Progenitor cell of endocrine pancreas (in vitro differentiated cells): ENCODE results near the gene SH3BP5L. TPM values are rescaled to one million over a fixed set of nuclear protein-coding genes. Genes with fewer than 3 reads are reported as not detected.

ENCODE experiments used
- DNase-seq: peaks from one replicate; pipeline ENCODE4 v3.0.0; 2021; ENCODE audit warnings: low spot score; ENCODE audit not compliant: unreplicated experiment
- H3K27ac Mint-ChIP-seq: 2 replicates; pipeline ENCODE4 v1.8.0; 2021; ENCODE audit warnings: mild to moderate bottlenecking, moderate library complexity, mixed read lengths
- H3K27me3 Mint-ChIP-seq: 2 replicates; pipeline ENCODE4 v1.8.0; 2021; ENCODE audit warnings: mixed read lengths
- H3K36me3 Mint-ChIP-seq: 2 replicates; pipeline ENCODE4 v1.8.0; 2022; ENCODE audit warnings: mixed read lengths; ENCODE audit not compliant: insufficient read depth
- H3K4me1 Mint-ChIP-seq: 2 replicates; pipeline ENCODE4 v1.8.0; 2021; ENCODE audit warnings: low read depth, mixed read lengths
- H3K4me3 Mint-ChIP-seq: 2 replicates; pipeline ENCODE4 v1.8.0; 2021; ENCODE audit warnings: low read depth, mild to moderate bottlenecking, moderate library complexity, mixed read lengths
- H3K9me3 Mint-ChIP-seq: 2 replicates; pipeline ENCODE4 v1.8.0; 2021; ENCODE audit warnings: low read depth, mixed read lengths
- total RNA-seq: library from RNA; stranded (reverse); gene quantifications from 2 replicates; pipeline ENCODE4 v1.2.1, GENCODE V29; 2021
- TF ChIP-seq, protein P1 (sequence below): fragments of 200-600 bp; sonication (generic); IDR thresholded peaks from one replicate; pipeline ENCODE4 v1.5.0; 2021; ENCODE audit warnings: antibody characterized with exemption, mild to moderate bottlenecking; ENCODE audit not compliant: unreplicated experiment

Gene SH3BP5L
- total RNA-seq, 1 donor from 2014 or later = 32.5 TPM

DNA sequence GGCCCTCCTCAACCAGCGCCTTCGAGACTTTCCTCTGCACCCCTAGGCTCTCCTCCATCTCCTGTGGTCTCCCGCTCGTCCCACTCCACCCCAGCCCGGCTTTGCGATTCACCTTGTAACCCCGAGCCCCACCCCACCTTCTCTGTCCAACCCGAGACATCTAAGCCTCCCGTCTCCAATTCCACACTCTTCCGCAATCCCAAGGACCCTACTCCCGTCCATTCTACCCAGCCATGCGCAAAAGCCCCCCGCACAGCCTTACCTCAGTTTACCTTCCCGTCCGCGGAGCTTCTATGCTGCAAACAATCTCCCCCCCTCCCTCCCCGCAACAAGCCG, 174 bp downstream of the SH3BP5L start:
- H3K36me3 Mint-ChIP-seq = peaks cover 7% of the 10 kb centered on the region
- H3K4me1 Mint-ChIP-seq = peaks cover 28% of the 10 kb centered on the region
- TF ChIP-seq, protein P1, sequence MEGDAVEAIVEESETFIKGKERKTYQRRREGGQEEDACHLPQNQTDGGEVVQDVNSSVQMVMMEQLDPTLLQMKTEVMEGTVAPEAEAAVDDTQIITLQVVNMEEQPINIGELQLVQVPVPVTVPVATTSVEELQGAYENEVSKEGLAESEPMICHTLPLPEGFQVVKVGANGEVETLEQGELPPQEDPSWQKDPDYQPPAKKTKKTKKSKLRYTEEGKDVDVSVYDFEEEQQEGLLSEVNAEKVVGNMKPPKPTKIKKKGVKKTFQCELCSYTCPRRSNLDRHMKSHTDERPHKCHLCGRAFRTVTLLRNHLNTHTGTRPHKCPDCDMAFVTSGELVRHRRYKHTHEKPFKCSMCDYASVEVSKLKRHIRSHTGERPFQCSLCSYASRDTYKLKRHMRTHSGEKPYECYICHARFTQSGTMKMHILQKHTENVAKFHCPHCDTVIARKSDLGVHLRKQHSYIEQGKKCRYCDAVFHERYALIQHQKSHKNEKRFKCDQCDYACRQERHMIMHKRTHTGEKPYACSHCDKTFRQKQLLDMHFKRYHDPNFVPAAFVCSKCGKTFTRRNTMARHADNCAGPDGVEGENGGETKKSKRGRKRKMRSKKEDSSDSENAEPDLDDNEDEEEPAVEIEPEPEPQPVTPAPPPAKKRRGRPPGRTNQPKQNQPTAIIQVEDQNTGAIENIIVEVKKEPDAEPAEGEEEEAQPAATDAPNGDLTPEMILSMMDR = no peak
- peak overlapping the region; percentile 99 for H3K27ac Mint-ChIP-seq
- H3K4me3 Mint-ChIP-seq = peak overlapping the region; percentile 95
- no peaks in the 10 kb centered on the region for H3K9me3 Mint-ChIP-seq
- H3K27me3 Mint-ChIP-seq = no peaks in the 10 kb centered on the region
- no peak for DNase-seq

DNA sequence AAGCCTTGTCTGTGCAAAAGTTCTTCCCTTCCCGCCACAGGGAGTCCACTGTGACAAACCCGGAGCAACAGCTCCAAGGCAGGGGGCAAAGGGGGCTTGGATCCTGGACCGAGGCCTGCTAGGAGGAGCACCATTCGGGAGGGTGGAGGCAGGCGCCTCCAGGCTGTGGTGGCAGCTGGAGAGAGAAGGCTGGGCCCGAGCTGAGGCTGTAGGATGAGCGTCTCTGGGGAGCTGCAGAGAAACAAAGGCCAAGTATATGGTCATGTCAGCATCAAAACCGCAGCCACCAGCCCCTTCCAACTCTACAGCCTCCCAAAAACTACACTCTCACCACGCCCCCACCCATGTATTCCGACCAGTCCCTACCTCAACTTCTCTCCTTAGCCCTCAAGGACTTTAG, 579 bp downstream of the SH3BP5L start:
- H3K4me1 Mint-ChIP-seq = peaks cover 28% of the 10 kb centered on the region
- H3K9me3 Mint-ChIP-seq = no peaks in the 10 kb centered on the region
- no peaks in the 10 kb centered on the region for H3K27me3 Mint-ChIP-seq

DNA sequence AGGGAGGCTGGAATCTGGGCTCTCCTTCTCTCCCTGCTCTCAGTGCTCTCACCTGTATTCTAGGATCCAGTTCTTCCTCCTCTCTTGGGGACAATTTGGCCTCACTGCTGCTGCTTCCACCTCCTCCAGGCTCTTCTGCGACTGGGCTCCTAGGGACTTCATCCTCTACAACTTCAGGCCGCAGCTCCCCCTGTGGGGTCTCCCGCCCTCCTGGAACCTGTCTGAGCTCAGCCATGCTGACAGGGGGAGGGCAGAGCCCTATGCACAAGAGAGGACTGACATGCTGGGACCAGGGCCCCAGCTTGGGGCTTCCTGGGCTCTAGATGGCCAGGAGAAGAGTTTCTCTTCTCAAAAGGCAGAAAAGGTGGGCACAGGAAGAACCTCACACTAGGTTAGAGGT, 1.0 kb downstream of the SH3BP5L start:
- peak overlapping the region; percentile 79 for H3K27ac Mint-ChIP-seq
- H3K36me3 Mint-ChIP-seq = peaks cover 10% of the 10 kb centered on the region
- TF ChIP-seq, protein P1 = no peak
- DNase-seq = no peak
- H3K4me3 Mint-ChIP-seq = peak overlapping the region; percentile 95
- no peaks in the 10 kb centered on the region for H3K27me3 Mint-ChIP-seq
- H3K9me3 Mint-ChIP-seq = no peaks in the 10 kb centered on the region
- H3K4me1 Mint-ChIP-seq = peaks cover 28% of the 10 kb centered on the region

More for the DNA sequence above, 579 bp downstream of the SH3BP5L start:
- Mint-ChIP-seq H3K27ac (peak overlapping the region; percentile 99), H3K4me3 (peak overlapping the region; percentile 95), H3K36me3 (peaks cover 7% of the 10 kb centered on the region)
- TF ChIP-seq, protein P1 = no peak
- DNase-seq = no peak

DNA sequence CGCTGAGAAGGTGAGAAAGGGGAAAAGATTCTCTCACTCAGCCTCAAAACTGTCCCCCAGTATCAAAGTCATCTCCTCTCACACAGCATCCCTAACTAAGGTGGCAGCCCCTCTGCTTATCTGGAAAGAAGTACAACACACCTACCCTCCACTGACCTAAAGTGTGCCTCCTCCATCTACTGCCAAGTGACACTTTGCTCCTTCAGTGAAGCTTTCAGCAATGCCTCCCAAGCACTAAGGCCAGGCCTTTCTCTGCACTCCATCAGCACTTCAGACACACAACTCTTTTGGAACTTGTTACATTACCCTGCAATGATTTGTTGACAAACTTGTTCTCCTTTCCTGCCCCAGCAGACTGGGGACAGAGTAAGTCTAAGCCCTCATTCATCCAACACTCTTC, 1.4 kb downstream of the SH3BP5L start:
- no peak for DNase-seq
- H3K9me3 Mint-ChIP-seq = no peaks in the 10 kb centered on the region
- peak overlapping the region; percentile 95 for H3K4me3 Mint-ChIP-seq
- no peaks in the 10 kb centered on the region for H3K27me3 Mint-ChIP-seq
- no peak overlapping the region for H3K27ac Mint-ChIP-seq
- peaks cover 10% of the 10 kb centered on the region for H3K36me3 Mint-ChIP-seq
- peaks cover 28% of the 10 kb centered on the region for H3K4me1 Mint-ChIP-seq
- TF ChIP-seq, protein P1 = no peak

DNA sequence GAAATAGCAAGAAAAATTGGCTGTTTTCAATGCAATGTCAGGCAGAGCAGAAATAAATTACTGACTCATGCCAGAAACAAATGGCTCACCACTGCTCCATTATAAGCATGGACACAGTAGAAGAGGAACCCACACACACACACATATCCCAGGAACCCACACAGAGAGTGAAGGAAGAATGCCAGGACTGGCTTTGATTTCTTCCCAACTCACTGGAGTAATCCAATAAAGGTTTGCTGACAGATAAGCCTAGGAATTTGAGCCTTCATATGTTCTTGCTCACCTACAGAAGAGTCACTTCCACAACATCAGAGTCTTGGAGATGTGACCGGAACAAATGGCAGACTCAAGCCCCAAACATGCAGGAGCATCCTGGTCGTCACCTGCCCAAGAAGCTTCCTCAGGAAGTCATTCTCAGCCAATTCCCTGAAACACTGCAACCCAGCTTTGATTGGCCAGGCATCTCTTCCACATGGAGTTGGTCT, 2.2 kb downstream of the SH3BP5L start:
- no peak for DNase-seq
- Mint-ChIP-seq H3K36me3 (peaks cover 10% of the 10 kb centered on the region), H3K27me3 (no peaks in the 10 kb centered on the region), H3K9me3 (no peaks in the 10 kb centered on the region), H3K27ac (peak overlapping the region; percentile 33), H3K4me3 (peak overlapping the region; percentile 95), H3K4me1 (peaks cover 28% of the 10 kb centered on the region)
- TF ChIP-seq, protein P1 = no peak
